Uterus (tissue), 4 donors: ENCODE data around the gene TBC1D5. TPM values are rescaled to one million over a fixed set of nuclear protein-coding genes. Genes with fewer than 3 reads are reported as not detected.

Experiments used
- DNase-seq, 2 donors: peaks; one replicate each; pipeline ENCODE4 v3.0.0-alpha.2; 2019 to 2020
- H3K27ac ChIP-seq, 2 donors: fragments of 200-600 bp; sonication (generic); 1 replicate in 1 of 2; 2 replicates in 1 of 2; pipeline ENCODE4 v1.5.1; 2016 to 2018
- H3K27me3 ChIP-seq, 2 donors: fragments of 200-600 bp; sonication (generic); one replicate each; pipeline ENCODE4 v1.5.1; 2018 to 2019; ENCODE audit warnings: control low read depth in 1 of 2
- H3K36me3 ChIP-seq, 2 donors: fragments of 200-600 bp; sonication (generic); one replicate each; pipeline ENCODE4 v1.5.1; 2019; ENCODE audit warnings: control low read depth in 1 of 2
- H3K4me1 ChIP-seq, 2 donors: fragments of 200-600 bp; sonication (generic); one replicate each; pipeline ENCODE4 v1.5.1; 2018 to 2019; ENCODE audit warnings: control low read depth in 1 of 2
- H3K4me3 ChIP-seq, 2 donors: fragments of 200-600 bp; sonication (generic); 1 replicate in 1 of 2; 2 replicates in 1 of 2; pipeline ENCODE4 v1.5.1; 2018 to 2019; ENCODE audit warnings: mild to moderate bottlenecking in 1 of 2
- H3K9me3 ChIP-seq, 2 donors: fragments of 200-600 bp; sonication (generic); one replicate each; pipeline ENCODE4 v1.5.1; 2019; ENCODE audit warnings: control low read depth in 1 of 2
- POLR2A ChIP-seq, 2 donors: fragments of 450-650 bp; IDR thresholded peaks; one replicate each; pipeline ENCODE4 v1.6.1; 2016; ENCODE audit warnings: antibody characterized with exemption in 2 of 2, mild to moderate bottlenecking in 1 of 2, moderate library complexity in 1 of 2
- intact Hi-C: fragments of 100-400 bp; cut with DNase I; formaldehyde crosslinking; loops from one replicate; pipeline ENCODE4 v1.15.1; 2023; ENCODE audit warnings: low total_unique reads
- total RNA-seq, 4 donors: library from RNA; depleted of rRNA in 3 of 4; stranded (reverse); fragments of >200 nt in 3 of 4; gene quantifications; one replicate each; pipeline versions ENCODE4 v1.1.0 to v1.2.4, GENCODE V29; 2014 to 2023
- TF ChIP-seq, protein P1 (sequence below), 4 experiments: fragments of 200-600 bp in 2 of 4; fragments of 450-650 bp in 2 of 4; sonication (generic) in 2 of 4; IDR thresholded peaks; one replicate each; pipeline ENCODE4 v1.5.1; 2016 to 2019; ENCODE audit warnings: antibody characterized with exemption in 4 of 4, mild to moderate bottlenecking in 2 of 4, moderate library complexity in 1 of 4
- donor health status: DM: yes; HTN: yes; CAD: no.

Gene TBC1D5
- total RNA-seq, 4 donors from 2014 or later: 34.6 to 189 (median 75.6) TPM

DNA sequence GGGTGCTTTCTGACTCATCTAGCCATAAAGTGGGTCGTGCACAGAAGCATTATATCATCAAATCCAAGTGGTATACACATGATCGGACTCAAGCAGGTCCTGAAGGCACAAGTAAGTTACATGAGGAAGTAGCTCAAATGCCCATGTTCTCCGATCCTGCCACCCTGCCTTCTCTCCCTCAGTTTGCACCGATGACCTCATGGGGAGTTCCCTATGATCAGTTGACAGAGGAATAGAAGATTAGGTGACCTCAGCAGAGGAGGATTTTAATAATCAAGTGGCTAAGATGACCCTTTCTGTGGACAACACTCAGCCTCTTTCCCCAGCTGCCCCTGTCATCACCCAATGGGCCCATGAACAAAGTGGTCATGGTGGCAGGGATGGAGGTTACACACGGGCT is 149.5 kb downstream of the TBC1D5 start:
- DNase-seq: no peak
- Histone ChIP-seq H3K27ac (no peak overlapping the region), H3K27me3 (no peaks in the 10 kb centered on the region), H3K4me3 (no peak overlapping the region), H3K36me3 (no peaks in the 10 kb centered on the region), H3K9me3 (peaks cover 0 to 5% of the 10 kb centered on the region in 2 donors), H3K4me1 (no peaks in the 10 kb centered on the region)
- intact Hi-C loops: no loop called here
- TF ChIP-seq, protein P1, sequence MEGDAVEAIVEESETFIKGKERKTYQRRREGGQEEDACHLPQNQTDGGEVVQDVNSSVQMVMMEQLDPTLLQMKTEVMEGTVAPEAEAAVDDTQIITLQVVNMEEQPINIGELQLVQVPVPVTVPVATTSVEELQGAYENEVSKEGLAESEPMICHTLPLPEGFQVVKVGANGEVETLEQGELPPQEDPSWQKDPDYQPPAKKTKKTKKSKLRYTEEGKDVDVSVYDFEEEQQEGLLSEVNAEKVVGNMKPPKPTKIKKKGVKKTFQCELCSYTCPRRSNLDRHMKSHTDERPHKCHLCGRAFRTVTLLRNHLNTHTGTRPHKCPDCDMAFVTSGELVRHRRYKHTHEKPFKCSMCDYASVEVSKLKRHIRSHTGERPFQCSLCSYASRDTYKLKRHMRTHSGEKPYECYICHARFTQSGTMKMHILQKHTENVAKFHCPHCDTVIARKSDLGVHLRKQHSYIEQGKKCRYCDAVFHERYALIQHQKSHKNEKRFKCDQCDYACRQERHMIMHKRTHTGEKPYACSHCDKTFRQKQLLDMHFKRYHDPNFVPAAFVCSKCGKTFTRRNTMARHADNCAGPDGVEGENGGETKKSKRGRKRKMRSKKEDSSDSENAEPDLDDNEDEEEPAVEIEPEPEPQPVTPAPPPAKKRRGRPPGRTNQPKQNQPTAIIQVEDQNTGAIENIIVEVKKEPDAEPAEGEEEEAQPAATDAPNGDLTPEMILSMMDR (IDR thresholded peaks at IDR 0.05): no peak
- no peak for TF ChIP-seq POLR2A (IDR thresholded peaks at IDR 0.05)

DNA sequence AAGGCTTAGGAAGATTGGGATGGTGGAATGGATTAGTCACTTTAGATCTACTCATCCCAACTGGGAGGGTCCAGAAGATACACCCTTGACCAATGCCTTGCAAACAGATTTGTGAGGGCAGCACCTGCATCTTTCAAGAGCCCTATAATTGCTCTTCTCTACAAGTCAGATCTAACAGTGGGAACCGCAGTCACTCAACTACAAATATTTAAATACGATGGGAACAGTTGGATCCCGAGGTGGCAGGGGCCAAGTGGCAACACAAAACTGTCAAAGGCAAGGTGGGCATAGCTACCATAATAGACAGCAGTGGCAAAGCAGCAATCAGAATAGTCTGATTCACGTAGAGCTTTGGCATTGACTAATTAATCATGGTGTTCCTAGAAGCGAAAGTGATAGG is 152.0 kb downstream of the TBC1D5 start:
- Histone ChIP-seq H3K27me3 (no peaks in the 10 kb centered on the region), H3K4me3 (no peak overlapping the region), H3K4me1 (no peaks in the 10 kb centered on the region), H3K36me3 (no peaks in the 10 kb centered on the region), H3K9me3 (peaks cover 0 to 5% of the 10 kb centered on the region in 2 donors), H3K27ac (no peak overlapping the region)
- DNase-seq: no peak
- intact Hi-C loops: no loop called here
- TF ChIP-seq POLR2A (IDR thresholded peaks at IDR 0.05): no peak
- TF ChIP-seq, protein P1 (IDR thresholded peaks at IDR 0.05): no peak

DNA sequence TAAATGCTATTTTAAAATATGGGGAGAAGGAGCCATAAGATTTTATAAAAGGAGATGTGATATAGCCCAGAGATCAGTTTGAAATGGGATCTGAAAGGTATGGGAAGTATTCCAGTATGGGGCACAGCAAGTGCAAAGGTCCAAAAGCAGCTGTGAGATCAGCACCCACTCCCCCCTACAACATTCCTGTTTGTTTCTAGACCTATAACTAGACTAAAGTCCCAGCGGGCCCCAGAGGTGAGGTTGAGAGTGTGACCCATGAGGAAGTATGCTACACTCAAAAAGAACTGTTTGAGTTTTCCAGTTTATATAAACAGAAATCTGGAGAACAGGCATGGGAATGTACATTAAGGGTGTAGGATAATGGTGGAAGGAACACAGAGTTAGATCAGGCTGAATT is 152.5 kb downstream of the TBC1D5 start:
- intact Hi-C loops: no loop called here
- no peak for TF ChIP-seq POLR2A (IDR thresholded peaks at IDR 0.05)
- no peaks in the 10 kb centered on the region for H3K36me3 ChIP-seq

DNA sequence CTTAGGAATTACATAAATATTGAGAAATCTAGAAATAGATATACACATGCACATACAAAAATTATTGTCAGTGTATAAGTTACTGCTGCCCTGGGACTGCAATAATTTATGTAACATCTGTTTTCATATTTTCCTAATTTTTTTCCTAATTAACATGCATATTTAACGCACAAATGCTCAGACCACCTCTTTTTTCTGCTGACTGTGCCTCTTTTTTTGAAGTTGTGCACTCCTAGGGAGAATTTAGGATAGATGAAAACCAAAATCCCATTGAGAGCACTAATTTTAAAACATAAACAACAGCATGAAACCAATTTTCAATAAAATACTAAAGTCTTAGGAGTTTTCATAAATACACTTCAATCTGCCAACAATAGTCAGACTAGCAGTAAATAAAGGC is 154.0 kb downstream of the TBC1D5 start:
- intact Hi-C loops: no loop called here
- Histone ChIP-seq H3K4me1 (no peaks in the 10 kb centered on the region), H3K4me3 (no peak overlapping the region), H3K36me3 (no peaks in the 10 kb centered on the region), H3K27ac (no peak overlapping the region), H3K9me3 (peaks cover 0 to 5% of the 10 kb centered on the region in 2 donors), H3K27me3 (no peaks in the 10 kb centered on the region)
- no peak for DNase-seq
- TF ChIP-seq, protein P1 (IDR thresholded peaks at IDR 0.05): no peak
- no peak for TF ChIP-seq POLR2A (IDR thresholded peaks at IDR 0.05)

More for the DNA sequence above, 152.5 kb downstream of the TBC1D5 start:
- Histone ChIP-seq H3K9me3 (peaks cover 0 to 5% of the 10 kb centered on the region in 2 donors), H3K27ac (no peak overlapping the region), H3K4me3 (no peak overlapping the region), H3K27me3 (no peaks in the 10 kb centered on the region), H3K4me1 (no peaks in the 10 kb centered on the region)
- no peak for DNase-seq

DNA sequence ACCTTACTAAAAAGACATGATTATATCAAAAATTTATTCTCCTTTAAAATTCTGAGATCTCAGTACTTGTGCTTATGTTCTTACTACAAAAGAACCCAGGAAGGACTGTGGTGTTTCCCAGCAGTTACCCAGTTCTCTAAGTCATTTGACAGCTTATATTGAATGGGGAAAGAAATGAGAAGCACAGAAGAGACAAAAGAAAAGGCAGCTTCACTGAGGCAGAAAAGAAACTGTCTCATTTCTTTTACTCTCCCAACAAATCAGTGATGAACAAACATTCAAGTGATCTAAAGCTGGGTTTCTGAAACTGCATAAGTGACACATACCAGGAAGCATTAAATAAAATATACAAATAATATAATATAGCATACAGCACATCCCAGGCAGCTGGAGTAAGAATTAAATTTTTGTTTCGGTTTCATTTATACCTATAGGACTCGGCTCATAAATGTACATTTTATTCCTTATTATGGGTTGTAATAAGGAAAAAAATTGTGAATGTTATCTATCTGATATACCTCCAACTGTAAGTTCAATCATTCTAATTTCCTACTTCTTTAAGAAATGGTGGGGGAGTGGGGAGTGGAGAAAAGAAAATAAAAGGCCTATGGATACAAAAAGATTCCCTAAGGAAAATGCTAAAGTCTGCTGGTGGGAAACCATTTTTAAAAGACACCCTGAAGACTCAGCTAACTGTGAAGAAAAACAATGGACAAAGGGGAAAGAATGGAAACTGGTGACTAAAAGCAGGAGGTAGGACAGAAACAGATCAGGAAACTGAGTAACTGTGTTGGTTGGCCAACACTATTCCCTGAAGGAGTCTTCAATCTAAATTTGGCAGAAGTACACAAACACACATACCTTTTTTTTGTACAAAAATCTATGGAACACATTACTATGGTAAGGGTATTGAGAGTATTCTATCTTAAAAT is 156.8 kb downstream of the TBC1D5 start:
- no peaks in the 10 kb centered on the region for H3K27me3 ChIP-seq
- H3K4me1 ChIP-seq: no peaks in the 10 kb centered on the region
- no peak for TF ChIP-seq POLR2A (IDR thresholded peaks at IDR 0.05)
- TF ChIP-seq, protein P1 (IDR thresholded peaks at IDR 0.05): no peak
- H3K9me3 ChIP-seq: peaks cover 0 to 4% of the 10 kb centered on the region in 2 donors
- H3K27ac ChIP-seq: no peak overlapping the region
- H3K4me3 ChIP-seq: no peak overlapping the region
- H3K36me3 ChIP-seq: no peaks in the 10 kb centered on the region
- DNase-seq: no peak
- intact Hi-C loops: no loop called here
